Spleen (tissue), 7 donors: ENCODE measurements around the gene GOLGA2.

ENCODE experiments used
- CTCF ChIP-seq, 11 experiments: fragments of 200-600 bp in 7 of 11; fragments of 450-650 bp in 4 of 11; sonication (generic) in 4 of 11; IDR thresholded peaks in 8 of 11; conservative IDR thresholded peaks in 3 of 11; 1 replicate in 7 of 11; 2 replicates in 4 of 11; pipeline versions ENCODE4 v1.4.0 to v1.8.0; 2016 to 2021; ENCODE audit warnings: antibody characterized with exemption in 11 of 11, inconsistent platforms in 4 of 11, mild to moderate bottlenecking in 1 of 11
- POLR2AphosphoS5 ChIP-seq, 3 donors: sonication (generic); formaldehyde crosslinking; IDR thresholded peaks; one replicate each; pipeline ENCODE4 v1.5.1; 2017; ENCODE audit warnings: antibody characterized with exemption in 3 of 3
- donor health status: DM: no; HTN: no; CAD: no; lungs with moderate emphysema.
- donor health status: DM: no; HTN: no; CAD: no.
- donor health status: DM: no; HTN: no; CAD: no.

GRCh38 chr9:128244091-128244836 is 31.5 kb downstream of the GOLGA2 start:
- TF ChIP-seq CTCF (IDR thresholded peaks at IDR 0.05 in 8 of 11, conservative IDR thresholded peaks at IDR 0.05 in 3 of 11), result no peak
- TF ChIP-seq POLR2AphosphoS5 (IDR thresholded peaks at IDR 0.05), result no peak
